Endodermal cell (in vitro differentiated cells): ENCODE measurements around the gene OAS2. TPM values are rescaled to one million over a fixed set of nuclear protein-coding genes. Genes with fewer than 3 reads are reported as not detected.

Source experiments
- DNase-seq: peaks from one replicate; pipeline ENCODE4 v3.0.0-alpha.2; 2017
- H3K27ac ChIP-seq: 2 replicates; pipeline ENCODE4 v1.5.1; 2013; ENCODE audit warnings: mild to moderate bottlenecking, low read depth, low read length, moderate library complexity
- H3K27me3 ChIP-seq: 2 replicates; pipeline ENCODE4 v1.6.1; 2013; ENCODE audit warnings: mild to moderate bottlenecking, low read length, moderate library complexity; ENCODE audit not compliant: insufficient read depth, control insufficient read depth, poor library complexity, severe bottlenecking
- H3K36me3 ChIP-seq: 2 replicates; pipeline ENCODE4 v1.7.0; 2013; ENCODE audit warnings: mild to moderate bottlenecking, low read length, moderate library complexity; ENCODE audit not compliant: control insufficient read depth, insufficient read depth
- H3K4me1 ChIP-seq: one replicate; pipeline ENCODE4 v1.7.0; 2013; ENCODE audit warnings: low read length; ENCODE audit not compliant: control insufficient read depth, insufficient read depth
- H3K4me3 ChIP-seq: 2 replicates; pipeline ENCODE4 v1.5.1; 2013; ENCODE audit warnings: mild to moderate bottlenecking, low read length, moderate library complexity
- H3K9ac ChIP-seq: 2 replicates; pipeline ENCODE4 v1.6.1; 2013; ENCODE audit warnings: mild to moderate bottlenecking, low read length, moderate library complexity; ENCODE audit not compliant: poor library complexity, severe bottlenecking; ENCODE audit errors: extremely low read depth
- H3K9me3 ChIP-seq: 2 replicates; pipeline ENCODE4 v1.6.1; 2013; ENCODE audit warnings: mild to moderate bottlenecking, low read length, moderate library complexity; ENCODE audit not compliant: control insufficient read depth
- H3K27ac Mint-ChIP-seq: 2 replicates; pipeline ENCODE4 v1.8.0; 2020; ENCODE audit warnings: mixed read lengths
- H3K27me3 Mint-ChIP-seq: 2 replicates; pipeline ENCODE4 v1.8.0; 2021; ENCODE audit warnings: mild to moderate bottlenecking, mixed read lengths; ENCODE audit not compliant: insufficient read depth
- H3K36me3 Mint-ChIP-seq: 2 replicates; pipeline ENCODE4 v1.8.0; 2020; ENCODE audit warnings: low read depth, mixed read lengths
- H3K4me1 Mint-ChIP-seq: 2 replicates; pipeline ENCODE4 v1.8.0; 2020; ENCODE audit warnings: mixed read lengths
- H3K4me3 Mint-ChIP-seq: 2 replicates; pipeline ENCODE4 v1.8.0; 2020; ENCODE audit warnings: mild to moderate bottlenecking, moderate library complexity, mixed read lengths
- H3K9me3 Mint-ChIP-seq: 2 replicates; pipeline ENCODE4 v1.8.0; 2020; ENCODE audit warnings: mild to moderate bottlenecking, mixed read lengths
- CTCF ChIP-seq: fragments of 200-600 bp; sonication (generic); conservative IDR thresholded peaks from 2 replicates; pipeline ENCODE4 v1.5.0; 2021; ENCODE audit warnings: antibody characterized with exemption, mild to moderate bottlenecking
- WGBS, 2 experiments: methylation state at CpG; one replicate each; pipeline versions ENCODE4 v1.1.5 to v1.1.7; 2013; ENCODE audit warnings: missing lambda C conversion rate in 2 of 2, mixed read lengths in 1 of 2; ENCODE audit not compliant: insufficient coverage in 1 of 2, insufficient read length in 1 of 2; 5-methylcytosine and 5-hydroxymethylcytosine counted together
- total RNA-seq, 2 donors: library from RNA; stranded (reverse); fragmentation: NEBNext Ultra II Directional in 1 of 2; extraction: Animal tissue kit (Norgen Biotek cat#: 25700) in 1 of 2; gene quantifications; 2 replicates in 1 of 2; 3 replicates in 1 of 2; pipeline ENCODE4 v1.2.1, GENCODE V29; 2021

Gene OAS2
- total RNA-seq, 2 donors from 2014 or later = not detected

DNA sequence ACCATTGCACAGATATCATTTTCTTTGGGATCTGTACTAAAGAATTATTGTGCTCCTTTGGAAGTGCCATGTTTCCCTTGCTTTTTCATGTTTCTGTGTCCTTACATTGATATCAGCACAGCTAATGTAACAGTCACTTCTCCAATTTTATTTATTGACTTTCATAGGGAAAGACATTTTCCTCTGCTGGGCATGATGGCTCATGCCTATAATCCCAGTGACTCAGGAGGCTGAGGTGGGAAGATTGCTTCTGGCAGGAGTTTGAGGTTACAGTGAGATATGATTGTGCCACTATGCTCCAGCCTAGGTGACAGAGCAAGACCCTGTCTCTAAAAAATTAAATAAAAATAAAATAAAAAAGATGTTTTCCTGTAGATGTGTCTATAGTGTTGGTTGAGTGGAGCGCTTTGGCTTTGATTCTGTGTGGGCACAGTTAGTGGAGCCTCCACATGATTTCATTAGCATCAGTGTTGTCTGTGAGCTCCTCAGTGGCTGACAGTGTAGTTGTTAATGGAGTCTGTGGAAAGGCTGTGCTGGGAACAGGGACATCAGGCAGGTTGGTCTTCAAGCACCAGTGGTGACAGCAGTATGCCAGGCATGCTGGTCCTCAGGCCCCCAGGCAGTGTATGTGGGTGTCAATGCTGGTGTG lies 7.4 kb downstream of the OAS2 start:
- Mint-ChIP-seq H3K4me3 (no peak overlapping the region), H3K9me3 (peaks cover 40% of the 10 kb centered on the region), H3K27ac (no peak overlapping the region), H3K4me1 (no peaks in the 10 kb centered on the region), H3K36me3 (no peaks in the 10 kb centered on the region), H3K27me3 (peaks cover 25% of the 10 kb centered on the region)
- no peak overlapping the region for H3K27ac ChIP-seq
- TF ChIP-seq CTCF = no peak
- no peaks in the 10 kb centered on the region for H3K4me1 ChIP-seq
- 71 to 90% methylated on average over 1 of the region's 1 CpG for WGBS, 2 experiments
- no peaks in the 10 kb centered on the region for H3K36me3 ChIP-seq
- DNase-seq = no peak
- H3K9ac ChIP-seq = no peak overlapping the region
- no peak overlapping the region for H3K4me3 ChIP-seq
- no peaks in the 10 kb centered on the region for H3K27me3 ChIP-seq
- H3K9me3 ChIP-seq = peaks cover 38% of the 10 kb centered on the region

GRCh38 chr12:112986291-112986800 lies 8.0 kb downstream of the OAS2 start:
- H3K4me3 ChIP-seq = no peak overlapping the region
- no peaks in the 10 kb centered on the region for H3K36me3 ChIP-seq
- TF ChIP-seq CTCF = no peak
- no peaks in the 10 kb centered on the region for H3K4me1 ChIP-seq
- H3K27me3 Mint-ChIP-seq = peaks cover 25% of the 10 kb centered on the region
- H3K36me3 Mint-ChIP-seq = no peaks in the 10 kb centered on the region
- H3K27me3 ChIP-seq = no peaks in the 10 kb centered on the region
- no peak overlapping the region for H3K27ac ChIP-seq
- WGBS, 2 experiments = 92 to 94% methylated on average over 6 to 7 of the region's 7 CpGs
- H3K9me3 ChIP-seq = peaks cover 44% of the 10 kb centered on the region
- H3K27ac Mint-ChIP-seq = no peak overlapping the region
- no peaks in the 10 kb centered on the region for H3K4me1 Mint-ChIP-seq
- peaks cover 44% of the 10 kb centered on the region for H3K9me3 Mint-ChIP-seq
- DNase-seq = no peak
- no peak overlapping the region for H3K9ac ChIP-seq
- H3K4me3 Mint-ChIP-seq = no peak overlapping the region

- Mint-ChIP-seq H3K9me3 (peaks cover 45% of the 10 kb centered on the region), H3K4me3 (no peak overlapping the region), H3K27ac (no peak overlapping the region), H3K27me3 (peaks cover 15% of the 10 kb centered on the region), H3K4me1 (no peaks in the 10 kb centered on the region), H3K36me3 (no peaks in the 10 kb centered on the region)
- no peak overlapping the region for H3K27ac ChIP-seq
- no peak overlapping the region for H3K4me3 ChIP-seq
- H3K36me3 ChIP-seq = no peaks in the 10 kb centered on the region
- no peak for DNase-seq
- no peak for TF ChIP-seq CTCF
- H3K9ac ChIP-seq = no peak overlapping the region
- peaks cover 56% of the 10 kb centered on the region for H3K9me3 ChIP-seq
- WGBS, 2 experiments = 85 to 100% methylated on average over 1 to 2 of the region's 2 CpGs
- H3K4me1 ChIP-seq = no peaks in the 10 kb centered on the region
- no peaks in the 10 kb centered on the region for H3K27me3 ChIP-seq
Observed at GRCh38 chr12:112987561-112987960, 9.2 kb downstream of the OAS2 start.
